Iris pigment epithelial cell (primary cell): Measurements from ENCODE around the gene ASB18.
A peak's percentile ranks its signal among the peaks of the same experiment; 100 is the strongest.
"Not testable (repeated sequence)": the region's sequence is repeated elsewhere in the genome, so short reads cannot be mapped to it uniquely, and the experiment has no call there.

Experiments used
- DNase-seq: peaks from one replicate; pipeline ENCODE4 v3.0.0-alpha.2; 2011; ENCODE audit warnings: low read depth

ASB18 gene, protein sequence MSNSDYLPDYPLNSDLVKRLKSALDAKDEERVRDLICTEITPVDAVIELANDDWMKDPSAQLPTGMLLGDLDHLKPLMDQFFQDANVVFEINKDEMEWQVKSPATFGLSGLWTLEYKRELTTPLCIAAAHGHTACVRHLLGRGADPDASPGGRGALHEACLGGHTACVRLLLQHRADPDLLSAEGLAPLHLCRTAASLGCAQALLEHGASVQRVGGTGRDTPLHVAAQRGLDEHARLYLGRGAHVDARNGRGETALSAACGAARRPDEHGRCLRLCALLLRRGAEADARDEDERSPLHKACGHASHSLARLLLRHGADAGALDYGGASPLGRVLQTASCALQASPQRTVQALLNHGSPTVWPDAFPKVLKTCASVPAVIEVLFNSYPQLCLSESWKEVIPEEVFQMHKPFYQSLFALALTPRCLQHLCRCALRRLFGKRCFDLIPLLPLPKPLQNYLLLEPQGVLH

DNA sequence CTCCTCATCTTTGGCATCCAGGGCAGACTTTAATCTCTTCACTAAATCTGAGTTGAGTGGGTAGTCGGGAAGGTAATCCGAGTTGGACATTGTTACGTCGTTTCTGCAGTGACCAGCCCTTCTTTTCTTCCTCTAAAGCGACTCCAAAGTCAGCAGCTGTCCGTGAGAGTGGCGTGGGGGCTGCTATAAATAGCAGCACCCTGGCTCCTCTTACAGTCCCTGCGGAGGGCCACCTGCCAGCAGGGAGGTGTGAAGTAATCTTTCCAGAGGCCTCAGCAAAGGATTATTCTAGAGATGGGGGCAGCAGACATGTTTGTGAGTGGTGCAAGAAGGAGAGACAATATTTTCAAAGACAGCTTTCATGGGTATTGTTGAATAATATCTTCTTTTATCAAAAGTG, at the start of gene ASB18:
ASB18 (minus strand) TSS at position 151 of the 400 bp plus-strand sequence; CDS start at position 90, 61 bp downstream.
- no peak for DNase-seq

- no peak for DNase-seq
Measured at GRCh38 chr2:236311286-236311685, 47.1 kb upstream of the ASB18 start.

DNA sequence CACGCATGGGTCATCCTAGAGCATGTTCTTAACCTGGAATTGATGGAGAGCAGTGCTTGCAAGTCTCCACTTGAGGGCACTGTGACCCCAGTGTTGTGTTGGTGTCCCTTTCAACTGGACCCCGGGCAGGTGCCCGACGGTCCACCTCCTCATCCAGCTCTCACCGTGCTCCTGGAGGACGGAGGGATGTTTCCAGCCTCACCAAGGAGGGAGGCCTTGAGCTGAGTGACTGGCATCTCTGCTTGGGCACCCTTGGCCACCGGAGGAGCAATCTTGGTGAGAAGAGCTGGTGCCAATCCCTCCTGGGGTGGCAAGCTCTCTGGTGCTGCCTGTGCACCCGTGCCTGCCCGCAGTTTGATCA, 45.4 kb upstream of the ASB18 start:
- DNase-seq: peak; percentile 11

- no peak for DNase-seq
Measured at GRCh38 chr2:236308855-236309668, 44.9 kb upstream of the ASB18 start.

GRCh38 chr2:236307641-236308040, 43.4 kb upstream of the ASB18 start:
- DNase-seq: no peak

DNA sequence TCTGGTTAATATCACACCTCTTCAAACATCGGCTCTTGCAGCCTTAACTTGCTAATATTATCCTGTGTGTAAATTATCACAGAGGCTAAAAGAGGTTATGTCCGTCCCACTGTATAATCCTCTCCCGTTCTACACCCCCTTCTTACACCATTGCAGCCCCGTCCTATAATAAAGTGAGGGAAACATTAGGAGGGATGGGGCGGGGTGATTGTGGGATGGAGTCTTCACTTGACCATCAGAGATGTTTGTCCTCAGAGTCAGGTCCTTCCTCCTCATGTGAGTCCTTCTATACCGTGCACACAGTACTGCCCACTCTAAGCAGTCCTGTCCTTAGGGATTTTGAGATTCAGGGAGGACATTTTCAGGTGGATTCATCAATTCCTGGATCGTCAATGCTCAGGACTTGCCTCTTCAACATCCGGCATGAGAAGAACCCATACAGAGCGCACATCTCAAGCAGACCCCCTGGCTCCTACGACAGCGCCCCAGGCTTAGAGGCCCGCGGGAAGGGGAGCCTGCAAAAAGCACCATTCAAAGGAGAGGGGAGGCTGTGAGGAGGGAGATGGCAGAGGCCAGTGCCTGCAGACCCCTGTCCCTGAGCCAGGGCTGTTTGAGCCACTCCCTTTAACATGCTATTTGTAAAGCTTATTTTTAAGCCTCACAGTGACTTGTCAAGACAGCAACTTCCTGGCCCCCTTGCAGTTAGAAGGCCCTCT, 42.8 kb upstream of the ASB18 start:
- no peak for DNase-seq

- no peak for DNase-seq
Measured at GRCh38 chr2:236305964-236306605, 41.9 kb upstream of the ASB18 start.

- DNase-seq: no peak
Measured at GRCh38 chr2:236305531-236305930, 41.3 kb upstream of the ASB18 start.

DNA sequence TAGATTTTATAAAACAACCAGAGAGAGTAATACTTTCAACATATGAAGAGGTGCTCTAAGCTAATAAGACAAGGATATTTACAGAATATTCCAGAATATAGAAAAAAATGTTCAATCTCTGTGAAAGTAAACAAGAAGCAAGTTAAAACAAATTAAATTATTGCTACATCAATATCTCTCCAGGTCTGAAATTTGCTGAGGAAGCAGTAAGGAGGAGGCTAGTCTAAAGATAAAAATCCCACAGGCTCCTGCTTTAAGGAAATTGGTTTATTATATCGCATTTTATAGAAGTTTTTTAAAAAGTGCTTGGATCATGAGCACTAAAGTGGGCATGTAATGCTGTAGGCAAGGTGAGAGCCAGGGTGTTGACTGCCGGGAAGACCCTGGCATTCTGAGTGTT, 39.7 kb upstream of the ASB18 start:
- DNase-seq: no peak

DNA sequence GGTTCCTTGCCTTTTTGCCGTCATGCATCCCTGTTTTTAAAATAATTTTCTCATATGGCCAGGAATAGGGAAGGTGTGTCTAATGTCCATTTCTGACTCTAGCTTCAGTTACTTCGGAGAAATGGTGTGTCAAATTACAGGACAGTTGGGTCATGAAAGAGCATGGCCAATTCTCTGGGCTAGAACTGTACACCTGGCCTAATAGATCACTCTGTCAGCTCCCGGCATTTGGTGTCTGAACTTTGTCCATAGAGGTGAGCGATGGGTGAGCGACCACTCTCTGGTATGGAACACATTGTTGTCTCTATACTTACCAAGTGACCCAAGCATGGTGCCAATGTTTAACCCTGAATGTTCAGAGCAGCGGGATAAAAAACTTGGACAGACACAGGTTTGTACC, 38.3 kb upstream of the ASB18 start:
- DNase-seq: no peak

GRCh38 chr2:236298924-236299475, 34.8 kb upstream of the ASB18 start:
- DNase-seq: no peak

DNA sequence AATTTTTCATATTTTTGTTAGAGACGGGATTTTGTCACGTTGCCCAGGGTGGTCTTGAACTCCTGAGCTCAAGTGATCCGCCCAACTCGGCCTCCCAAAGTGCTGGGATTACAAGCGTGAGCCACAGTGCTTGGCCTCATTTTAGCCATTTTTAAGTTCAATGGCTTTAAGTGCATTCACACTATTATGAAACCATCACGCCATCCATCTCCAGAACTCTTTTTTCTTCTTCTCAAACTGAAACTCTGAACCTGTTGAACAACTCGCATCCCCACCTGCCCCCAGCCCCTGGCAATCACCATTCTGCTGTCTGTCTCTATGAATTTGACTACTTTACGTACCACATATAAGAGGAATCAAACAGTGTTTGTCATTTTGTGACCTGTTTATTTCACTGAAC, 31.3 kb upstream of the ASB18 start:
- DNase-seq: no peak

DNA sequence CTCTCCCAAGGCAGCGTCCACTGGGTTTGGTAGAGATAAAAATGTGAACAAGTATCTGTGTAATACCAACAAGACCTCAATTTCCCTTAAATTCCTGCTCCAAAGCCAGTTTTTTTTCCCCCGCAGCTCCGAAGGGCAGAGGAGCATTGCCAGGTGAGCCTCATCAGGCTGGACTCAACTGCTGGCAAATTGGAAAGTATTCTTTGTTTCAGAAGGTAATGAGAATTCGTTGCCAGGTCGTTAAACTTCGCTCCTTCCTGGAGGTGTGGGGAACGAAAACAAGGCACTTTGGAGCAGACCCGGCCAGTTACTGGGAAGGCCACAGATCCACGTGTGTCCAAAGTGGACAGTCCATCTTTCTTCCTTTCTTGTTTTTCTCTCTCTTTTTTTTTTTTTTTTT, 30.4 kb upstream of the ASB18 start:
- no peak for DNase-seq

- no peak for DNase-seq
Measured at GRCh38 chr2:236293241-236293810, 29.1 kb upstream of the ASB18 start.

DNA sequence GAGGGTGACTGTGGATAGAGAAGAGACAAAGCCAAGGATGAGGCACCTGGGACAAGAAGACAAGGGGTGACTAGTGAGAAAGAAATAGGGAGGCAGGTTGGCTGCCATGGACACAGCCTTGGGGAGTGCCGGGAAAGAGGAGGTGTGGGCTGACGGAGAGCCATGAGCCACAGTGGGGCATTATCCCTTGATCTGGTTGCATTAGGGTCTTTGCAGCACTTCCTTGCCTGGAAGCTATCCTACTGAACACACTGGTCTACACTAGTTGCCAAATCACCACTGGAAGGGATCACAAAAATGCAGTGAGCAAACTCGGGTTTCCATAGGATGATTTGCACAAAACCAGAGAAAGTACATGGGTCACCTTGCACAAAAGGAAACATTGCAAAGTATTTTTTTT, 27.7 kb upstream of the ASB18 start:
- no peak for DNase-seq

DNA sequence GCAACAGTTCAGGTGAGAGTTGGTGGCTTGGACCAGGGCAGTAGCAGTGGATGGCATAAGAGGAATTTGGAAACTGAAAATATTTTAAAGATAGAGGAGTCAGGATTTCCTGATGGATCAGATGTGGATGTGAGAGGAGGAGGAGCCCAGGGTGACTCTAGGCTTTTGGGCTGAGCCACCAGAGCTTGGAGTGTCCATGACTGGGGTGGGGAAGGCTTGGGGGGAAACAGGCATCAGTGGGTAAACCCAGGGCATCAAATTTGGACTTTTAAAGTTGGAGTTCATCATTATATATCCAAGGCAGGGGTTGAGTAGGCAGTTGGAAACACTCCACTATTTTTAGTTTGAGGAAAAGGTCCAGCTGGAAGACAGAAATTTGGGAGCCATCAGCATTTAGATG, 27.3 kb upstream of the ASB18 start:
- no peak for DNase-seq

DNA sequence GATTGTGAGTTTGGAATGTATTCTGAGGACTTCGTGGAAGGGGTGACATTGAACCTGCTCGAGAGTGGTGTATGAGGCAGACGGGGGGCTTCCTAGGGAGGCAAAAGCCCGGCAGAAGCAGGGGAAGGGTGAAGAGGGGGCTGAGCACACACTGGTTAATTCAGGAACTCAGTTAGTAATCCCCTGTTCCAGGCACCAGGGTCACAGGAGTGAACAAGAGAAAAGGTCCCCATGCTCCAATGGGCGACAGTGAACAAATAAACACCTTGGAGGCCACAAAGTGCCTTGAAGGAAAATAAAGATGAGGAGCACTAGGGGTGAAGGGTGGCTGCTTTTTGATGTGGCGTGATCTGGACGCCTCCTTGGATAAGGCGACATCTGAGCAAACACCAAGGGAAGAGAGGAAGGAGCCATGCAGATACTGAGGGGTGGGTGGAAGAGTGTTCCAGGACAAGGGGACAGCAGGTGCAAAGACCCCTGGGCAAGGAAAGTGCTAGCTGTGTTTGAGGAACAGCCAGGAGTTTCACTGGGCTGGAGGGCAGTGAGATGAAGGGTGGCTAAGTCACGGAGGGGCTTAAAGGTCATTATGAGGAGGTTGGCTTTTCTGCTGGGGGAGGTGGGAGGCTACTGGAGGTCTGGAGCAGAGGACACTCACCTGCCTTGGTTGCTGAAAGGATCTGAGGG, 26.7 kb upstream of the ASB18 start:
- DNase-seq: no peak

DNA sequence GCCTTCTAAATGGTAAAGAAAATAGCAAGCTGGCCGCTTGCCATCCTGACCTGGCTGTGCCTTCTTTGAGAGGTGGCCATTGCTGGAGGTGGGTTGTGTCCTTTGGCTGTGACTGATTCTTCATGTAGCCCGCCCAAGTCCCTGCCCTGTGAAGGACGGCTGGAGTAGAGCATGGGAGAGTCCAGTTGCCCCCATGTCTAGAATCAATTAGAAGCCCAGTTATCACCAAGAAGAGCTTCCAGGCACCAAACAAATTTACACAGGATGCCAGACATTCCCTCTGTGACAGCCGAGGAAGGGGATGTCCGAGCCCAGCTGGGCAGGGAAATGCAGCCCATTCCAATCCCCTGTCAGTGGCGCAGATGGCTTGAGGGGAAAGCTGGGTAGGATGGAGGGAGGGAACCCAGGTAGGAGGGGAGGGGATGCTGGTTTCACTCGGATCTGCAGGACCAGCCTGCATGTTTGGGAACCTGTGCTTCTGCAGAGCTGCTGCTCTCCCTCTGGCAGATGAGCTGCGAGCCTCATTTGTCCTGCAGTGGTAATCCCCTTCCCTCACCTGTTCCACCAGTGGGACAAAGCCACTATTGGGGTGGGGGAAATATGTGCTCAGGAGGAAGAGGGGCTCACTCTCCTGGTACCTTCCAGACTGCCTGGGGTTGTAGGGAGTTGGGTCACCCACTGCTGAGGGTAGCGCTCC, 25.7 kb upstream of the ASB18 start:
- DNase-seq: no peak

DNA sequence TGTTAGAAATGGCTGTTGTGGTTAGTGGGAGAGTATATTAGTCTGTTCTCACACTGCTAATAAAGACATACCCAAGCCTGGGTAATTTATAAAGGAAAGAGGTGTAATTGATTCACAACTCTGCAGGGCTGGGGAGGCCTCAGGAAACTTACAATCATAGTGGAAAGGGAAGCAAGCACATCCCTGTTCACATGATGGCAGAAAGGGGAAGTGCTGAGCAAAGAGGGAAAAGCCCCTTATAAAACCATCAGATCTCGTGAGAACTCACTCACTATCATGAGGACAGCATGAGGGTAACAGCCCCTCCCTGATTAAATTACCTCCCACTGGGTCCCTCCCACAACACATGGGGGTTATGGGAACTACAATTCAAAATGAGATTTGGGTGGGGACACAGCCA, 24.2 kb upstream of the ASB18 start:
- DNase-seq: not testable (repeated sequence)

GRCh38 chr2:236287656-236288055, 23.4 kb upstream of the ASB18 start:
- DNase-seq: no peak
